H9 (cell line): ENCODE data around the gene TRAF7. TPM values are rescaled to one million over a fixed set of nuclear protein-coding genes. Genes with fewer than 3 reads are reported as not detected.

ENCODE experiments used
- DNase-seq: peaks from one replicate; pipeline ENCODE4 v3.0.0-alpha.2; 2017
- H2AFZ ChIP-seq: one replicate; pipeline ENCODE4 v1.6.1; 2013; ENCODE audit warnings: mild to moderate bottlenecking, low read length, control low read depth, moderate library complexity
- H2AK5ac ChIP-seq: 2 replicates; pipeline ENCODE4 v1.6.1; 2013; ENCODE audit warnings: low read length, control low read depth, mixed read lengths; ENCODE audit not compliant: insufficient read length
- H2BK120ac ChIP-seq: one replicate; pipeline ENCODE4 v1.6.1; 2013; ENCODE audit warnings: low read depth, mild to moderate bottlenecking, low read length, control low read depth, inconsistent platforms; ENCODE audit not compliant: poor library complexity, severe bottlenecking
- H2BK12ac ChIP-seq: 2 replicates; pipeline ENCODE4 v1.6.1; 2013; ENCODE audit warnings: low read length, control low read depth, mixed read lengths, low read depth; ENCODE audit not compliant: insufficient read length
- H2BK15ac ChIP-seq: 2 replicates; pipeline ENCODE4 v1.6.1; 2013; ENCODE audit warnings: low read depth, low read length, control low read depth
- H2BK20ac ChIP-seq: one replicate; pipeline ENCODE4 v1.6.1; 2013; ENCODE audit warnings: low read depth, mild to moderate bottlenecking, low read length, control low read depth, inconsistent platforms; ENCODE audit not compliant: poor library complexity, severe bottlenecking
- H2BK5ac ChIP-seq: 2 replicates; pipeline ENCODE4 v1.6.1; 2013; ENCODE audit warnings: low read length, control low read depth, mixed read lengths; ENCODE audit not compliant: insufficient read length
- H3K14ac ChIP-seq: 2 replicates; pipeline ENCODE4 v1.6.1; 2013; ENCODE audit warnings: low read length, control low read depth; ENCODE audit not compliant: insufficient read depth
- H3K18ac ChIP-seq: 2 replicates; pipeline ENCODE4 v1.6.1; 2013; ENCODE audit warnings: low read depth, mild to moderate bottlenecking, mixed read lengths, low read length, control low read depth; ENCODE audit not compliant: insufficient read length
- H3K23ac ChIP-seq: 2 replicates; pipeline ENCODE4 v1.6.1; 2013; ENCODE audit warnings: low read length, control low read depth, mixed read lengths, low read depth; ENCODE audit not compliant: insufficient read length
- H3K23me2 ChIP-seq: 2 replicates; pipeline ENCODE4 v1.6.1; 2013; ENCODE audit warnings: low read depth, mild to moderate bottlenecking, mixed read lengths, low read length, control low read depth; ENCODE audit not compliant: insufficient read length, poor library complexity, severe bottlenecking
- H3K27ac ChIP-seq: 2 replicates; pipeline ENCODE4 v1.5.1; 2013; ENCODE audit warnings: low read length, control low read depth, mixed read lengths, low read depth; ENCODE audit not compliant: insufficient read length
- H3K27me3 ChIP-seq: 2 replicates; pipeline ENCODE4 v1.6.1; 2013; ENCODE audit warnings: low read length, control low read depth, inconsistent platforms; ENCODE audit not compliant: insufficient read depth
- H3K4ac ChIP-seq: 2 replicates; pipeline ENCODE4 v1.6.1; 2013; ENCODE audit warnings: low read depth, mild to moderate bottlenecking, control low read depth, inconsistent platforms, low read length, moderate library complexity
- H3K4me1 ChIP-seq: 2 replicates; pipeline ENCODE4 v1.6.1; 2013; ENCODE audit warnings: low read length, control low read depth, inconsistent platforms; ENCODE audit not compliant: insufficient read depth
- H3K4me2 ChIP-seq: 2 replicates; pipeline ENCODE4 v1.6.1; 2013; ENCODE audit warnings: low read length, control low read depth, mixed read lengths; ENCODE audit not compliant: insufficient read length, insufficient read depth
- H3K56ac ChIP-seq: 2 replicates; pipeline ENCODE4 v1.6.1; 2013; ENCODE audit warnings: low read depth, mild to moderate bottlenecking, mixed read lengths, low read length, control low read depth; ENCODE audit not compliant: insufficient read length
- H3K79me1 ChIP-seq: 2 replicates; pipeline ENCODE4 v1.6.1; 2013; ENCODE audit warnings: low read depth, mild to moderate bottlenecking, moderate library complexity, low read length, control low read depth, inconsistent platforms; ENCODE audit not compliant: insufficient read depth, poor library complexity, severe bottlenecking
- H3K79me2 ChIP-seq: 2 replicates; pipeline ENCODE4 v1.6.1; 2013; ENCODE audit warnings: low read length, control low read depth, inconsistent platforms; ENCODE audit not compliant: insufficient read depth
- H3K9ac ChIP-seq: 2 replicates; pipeline ENCODE4 v1.6.1; 2013; ENCODE audit warnings: low read length, control low read depth, mixed read lengths; ENCODE audit not compliant: insufficient read length; ENCODE audit errors: extremely low read depth
- H3K9me3 ChIP-seq: one replicate; pipeline ENCODE4 v1.6.1; 2013; ENCODE audit warnings: low read depth, low read length, inconsistent platforms; ENCODE audit not compliant: control insufficient read depth
- H3T11ph ChIP-seq: one replicate; pipeline ENCODE4 v1.6.1; 2013; ENCODE audit warnings: mild to moderate bottlenecking, low read length, control low read depth, inconsistent platforms
- H4K20me1 ChIP-seq: one replicate; pipeline ENCODE4 v1.6.1; 2013; ENCODE audit not compliant: control insufficient read depth, insufficient read length, insufficient read depth
- H4K5ac ChIP-seq: 2 replicates; pipeline ENCODE4 v1.6.1; 2013; ENCODE audit warnings: low read depth, mild to moderate bottlenecking, mixed read lengths, low read length, control low read depth; ENCODE audit not compliant: insufficient read length
- H4K8ac ChIP-seq: replicated peaks from 2 replicates; pipeline ENCODE4 v1.6.1; 2013; ENCODE audit warnings: low read length, control low read depth, mixed read lengths, low read depth; ENCODE audit not compliant: insufficient read length
- H4K91ac ChIP-seq: 2 replicates; pipeline ENCODE4 v1.6.1; 2013; ENCODE audit warnings: low read depth, mild to moderate bottlenecking, moderate library complexity, mixed read lengths, low read length, control low read depth; ENCODE audit not compliant: insufficient read length
- H3K27ac Mint-ChIP-seq, 3 experiments: 2 replicates in 2 of 3; 3 replicates in 1 of 3; pipeline ENCODE4 v1.8.0; 2020 to 2021; ENCODE audit warnings: mixed read lengths in 3 of 3, mild to moderate bottlenecking in 1 of 3, moderate library complexity in 1 of 3
- H3K27me3 Mint-ChIP-seq: 2 replicates; pipeline ENCODE4 v1.8.0; 2021; ENCODE audit warnings: low read depth, mild to moderate bottlenecking, moderate library complexity, mixed read lengths
- H3K36me3 Mint-ChIP-seq, 3 experiments: 2 replicates in 2 of 3; 3 replicates in 1 of 3; pipeline ENCODE4 v1.8.0; 2020 to 2021; ENCODE audit warnings: low read depth in 3 of 3, mixed read lengths in 3 of 3; ENCODE audit not compliant: insufficient read depth in 1 of 3
- H3K4me1 Mint-ChIP-seq, 2 experiments: 2 replicates each; pipeline ENCODE4 v1.8.0; 2020; ENCODE audit warnings: mixed read lengths in 2 of 2
- H3K4me3 Mint-ChIP-seq, 2 experiments: 2 replicates in 1 of 2; 3 replicates in 1 of 2; pipeline ENCODE4 v1.8.0; 2020 to 2021; ENCODE audit warnings: mild to moderate bottlenecking in 2 of 2, mixed read lengths in 2 of 2, moderate library complexity in 1 of 2
- H3K9me3 Mint-ChIP-seq, 2 experiments: 2 replicates in 1 of 2; 3 replicates in 1 of 2; pipeline ENCODE4 v1.8.0; 2020; ENCODE audit warnings: mild to moderate bottlenecking in 2 of 2, mixed read lengths in 2 of 2, moderate library complexity in 1 of 2
- WGBS: extraction: QIAGEN DNeasy Blood & Tissue Kit; methylation state at CpG from one replicate; pipeline ENCODE4 v1.1.7; 2013; ENCODE audit warnings: missing lambda C conversion rate, low lambda C conversion rate, mixed read lengths; ENCODE audit not compliant: insufficient read length; ENCODE audit errors: extremely low coverage; 5-methylcytosine and 5-hydroxymethylcytosine counted together
- total RNA-seq: library from RNA; stranded (reverse); gene quantifications from 2 replicates; pipeline ENCODE4 v1.2.1, GENCODE V29; 2021
- TF ChIP-seq, protein P1 (sequence below): fragments of 200-600 bp; sonication (generic); conservative IDR thresholded peaks from 3 replicates; pipeline ENCODE4 v1.8.0; 2021; ENCODE audit warnings: antibody characterized with exemption, mild to moderate bottlenecking

The TRAF7 gene
- total RNA-seq, 1 experiment from 2014 or later: 108 TPM

DNA sequence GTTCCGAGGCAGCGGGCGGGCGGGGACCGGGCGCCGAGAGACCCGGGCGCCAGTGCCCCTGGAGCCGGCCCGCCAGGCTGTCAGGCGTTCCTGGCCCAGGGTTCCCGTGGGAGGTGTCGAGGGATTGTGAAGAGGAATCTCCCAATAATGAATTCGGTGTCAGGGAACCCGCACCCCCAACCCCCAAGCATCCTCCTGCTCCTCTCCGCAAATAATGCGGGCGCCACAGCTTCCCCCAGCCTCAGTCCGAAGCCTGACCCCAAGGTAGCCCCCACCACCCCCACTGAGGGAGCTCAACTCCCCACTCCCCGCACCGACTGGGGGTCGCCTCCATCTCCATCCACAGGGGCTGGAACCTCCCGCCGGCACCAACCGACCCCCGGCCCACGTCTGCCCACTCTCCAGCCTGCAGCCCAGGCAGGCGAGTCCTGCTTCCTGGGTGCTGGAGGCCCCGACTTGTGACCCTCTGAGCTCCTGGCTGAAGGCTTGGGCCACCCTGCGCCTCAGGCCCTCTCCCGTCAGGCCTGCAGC, 41.5 kb downstream of the TRAF7 start:
- no peak overlapping the region for H3K14ac ChIP-seq
- peak overlapping the region; percentile 17 for H3K4me2 ChIP-seq
- H3K79me1 ChIP-seq: no peaks in the 10 kb centered on the region
- H4K5ac ChIP-seq: no peak overlapping the region
- H3K27me3 ChIP-seq: peaks cover 8% of the 10 kb centered on the region; the same call in 1 of the 2 replicates
- no peak overlapping the region for H4K91ac ChIP-seq
- WGBS: no CpG with 5 or more reads among the region's 32 CpGs
- H2AK5ac ChIP-seq: no peak overlapping the region
- H3K9me3 ChIP-seq: no peaks in the 10 kb centered on the region
- H2BK5ac ChIP-seq: no peak overlapping the region
- Mint-ChIP-seq H3K4me3 (peak overlapping the region; percentile 54 to 73), H3K4me1 (peaks cover 4% of the 10 kb centered on the region in 2 experiments; a peak in 1 of 4 replicates), H3K36me3 (no peaks in the 10 kb centered on the region), H3K9me3 (no peaks in the 10 kb centered on the region), H3K27ac (no peak overlapping the region), H3K27me3 (peaks cover 53% of the 10 kb centered on the region)
- H2BK120ac ChIP-seq: no peak overlapping the region
- TF ChIP-seq, protein P1, sequence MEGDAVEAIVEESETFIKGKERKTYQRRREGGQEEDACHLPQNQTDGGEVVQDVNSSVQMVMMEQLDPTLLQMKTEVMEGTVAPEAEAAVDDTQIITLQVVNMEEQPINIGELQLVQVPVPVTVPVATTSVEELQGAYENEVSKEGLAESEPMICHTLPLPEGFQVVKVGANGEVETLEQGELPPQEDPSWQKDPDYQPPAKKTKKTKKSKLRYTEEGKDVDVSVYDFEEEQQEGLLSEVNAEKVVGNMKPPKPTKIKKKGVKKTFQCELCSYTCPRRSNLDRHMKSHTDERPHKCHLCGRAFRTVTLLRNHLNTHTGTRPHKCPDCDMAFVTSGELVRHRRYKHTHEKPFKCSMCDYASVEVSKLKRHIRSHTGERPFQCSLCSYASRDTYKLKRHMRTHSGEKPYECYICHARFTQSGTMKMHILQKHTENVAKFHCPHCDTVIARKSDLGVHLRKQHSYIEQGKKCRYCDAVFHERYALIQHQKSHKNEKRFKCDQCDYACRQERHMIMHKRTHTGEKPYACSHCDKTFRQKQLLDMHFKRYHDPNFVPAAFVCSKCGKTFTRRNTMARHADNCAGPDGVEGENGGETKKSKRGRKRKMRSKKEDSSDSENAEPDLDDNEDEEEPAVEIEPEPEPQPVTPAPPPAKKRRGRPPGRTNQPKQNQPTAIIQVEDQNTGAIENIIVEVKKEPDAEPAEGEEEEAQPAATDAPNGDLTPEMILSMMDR: no peak
- H3K79me2 ChIP-seq: no peaks in the 10 kb centered on the region
- no peaks in the 10 kb centered on the region for H4K20me1 ChIP-seq
- H3K27ac ChIP-seq: no peak overlapping the region
- DNase-seq: no peak
- no peak overlapping the region for H2BK12ac ChIP-seq
- no peak overlapping the region for H3K18ac ChIP-seq
- no peak overlapping the region for H2AFZ ChIP-seq
- no peak overlapping the region for H2BK15ac ChIP-seq
- H3T11ph ChIP-seq: no peak overlapping the region
- H3K23ac ChIP-seq: no peak overlapping the region
- H3K23me2 ChIP-seq: peaks cover 7% of the 10 kb centered on the region
- H4K8ac ChIP-seq: no peak overlapping the region
- no peak overlapping the region for H3K4ac ChIP-seq
- H3K9ac ChIP-seq: no peak overlapping the region
- H2BK20ac ChIP-seq: no peak overlapping the region
- H3K56ac ChIP-seq: no peak overlapping the region
- no peaks in the 10 kb centered on the region for H3K4me1 ChIP-seq
